Loucy (cell line): Measurements from ENCODE around the gene RCOR2.

Experiments
- H2AFZ ChIP-seq: fragments of 200-600 bp; sonication (generic); 2 replicates; pipeline ENCODE4 v1.6.0; 2016; ENCODE audit warnings: antibody characterized with exemption, mild to moderate bottlenecking, low read length, moderate library complexity
- H3F3A ChIP-seq: fragments of 200-600 bp; 2 replicates; pipeline ENCODE4 v1.6.0; 2016; ENCODE audit warnings: antibody characterized with exemption, low read depth, mild to moderate bottlenecking
- H3K27me3 ChIP-seq: fragments of 200-600 bp; sonication (generic); 2 replicates; pipeline ENCODE4 v1.6.1; 2014; ENCODE audit warnings: low read length, mild to moderate bottlenecking; ENCODE audit not compliant: insufficient read depth, poor library complexity, severe bottlenecking
- H3K36me3 ChIP-seq: fragments of 200-600 bp; sonication (generic); 2 replicates; pipeline ENCODE4 v1.6.1; 2016; ENCODE audit warnings: low read length; ENCODE audit not compliant: insufficient read depth
- H3K4me1 ChIP-seq: fragments of 200-600 bp; sonication (generic); 2 replicates; pipeline ENCODE4 v1.5.1; 2014; ENCODE audit warnings: low read length, mild to moderate bottlenecking; ENCODE audit not compliant: insufficient read depth, poor library complexity, severe bottlenecking
- H3K4me2 ChIP-seq: fragments of 200-600 bp; sonication (generic); 2 replicates; pipeline ENCODE4 v1.6.0; 2014; ENCODE audit warnings: antibody characterized with exemption, low read length, low read depth, mild to moderate bottlenecking; ENCODE audit not compliant: poor library complexity, severe bottlenecking
- H3K4me3 ChIP-seq: fragments of 200-600 bp; sonication (generic); 2 replicates; pipeline ENCODE4 v1.5.1; 2014; ENCODE audit warnings: low read length, mild to moderate bottlenecking, mixed read lengths; ENCODE audit not compliant: poor library complexity, severe bottlenecking
- H3K79me2 ChIP-seq: fragments of 200-600 bp; sonication (generic); 2 replicates; pipeline ENCODE4 v1.6.1; 2014; ENCODE audit warnings: low read length; ENCODE audit not compliant: insufficient read depth
- H3K9ac ChIP-seq: fragments of 200-600 bp; sonication (generic); 2 replicates; pipeline ENCODE4 v1.6.0; 2014; ENCODE audit warnings: mild to moderate bottlenecking, low read depth, low read length, moderate library complexity; ENCODE audit not compliant: poor library complexity, severe bottlenecking
- H3K9me2 ChIP-seq: fragments of 200-600 bp; sonication (generic); replicated peaks from 2 replicates; pipeline ENCODE4 v1.6.1; 2016; ENCODE audit warnings: low read depth, low read length, mixed read lengths
- H3K9me3 ChIP-seq: fragments of 200-600 bp; sonication (generic); 2 replicates; pipeline ENCODE4 v1.6.1; 2014; ENCODE audit warnings: mild to moderate bottlenecking, antibody characterized with exemption, low read length, low read depth; ENCODE audit not compliant: insufficient read depth
- H4K20me1 ChIP-seq: fragments of 200-600 bp; sonication (generic); 2 replicates; pipeline ENCODE4 v1.6.0; 2014; ENCODE audit warnings: antibody characterized with exemption, low read length, mild to moderate bottlenecking; ENCODE audit not compliant: insufficient read depth, poor library complexity, severe bottlenecking
- CTCF ChIP-seq: fragments of 200-600 bp; sonication (generic); conservative IDR thresholded peaks from 2 replicates; pipeline ENCODE4 v1.5.1; 2014; ENCODE audit warnings: mild to moderate bottlenecking, antibody characterized with exemption, low read length
- EZH2phosphoT487 ChIP-seq: fragments of 200-600 bp; IDR thresholded peaks from 2 replicates; pipeline ENCODE4 v1.6.1; 2018; ENCODE audit warnings: antibody characterized with exemption, mild to moderate bottlenecking, moderate library complexity, borderline replicate concordance

RCOR2 gene

DNA sequence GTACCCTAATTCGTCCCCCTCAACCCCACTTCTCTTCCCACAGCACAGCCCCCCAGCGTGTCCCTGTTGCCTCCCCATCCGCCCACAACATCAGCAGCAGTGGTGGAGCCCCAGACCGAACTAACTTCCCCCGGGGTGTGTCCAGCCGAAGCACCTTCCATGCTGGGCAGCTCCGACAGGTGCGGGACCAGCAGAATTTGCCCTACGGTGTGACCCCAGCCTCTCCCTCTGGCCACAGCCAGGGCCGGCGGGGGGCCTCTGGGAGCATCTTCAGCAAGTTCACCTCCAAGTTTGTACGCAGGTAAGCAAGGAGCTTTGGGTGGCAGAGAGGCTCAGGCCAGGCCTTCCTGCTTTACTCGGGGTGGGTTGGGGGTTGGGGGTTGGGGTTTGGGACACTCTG is 12.2 kb downstream of the RCOR2 start:
- Histone ChIP-seq H3K9ac (no peak overlapping the region), H3K4me3 (no peak overlapping the region), H3F3A (no peaks in the 10 kb centered on the region), H3K27me3 (no peaks in the 10 kb centered on the region), H3K79me2 (no peaks in the 10 kb centered on the region), H3K4me2 (no peak overlapping the region), H4K20me1 (no peaks in the 10 kb centered on the region), H3K9me2 (no peaks in the 10 kb centered on the region), H2AFZ (no peak overlapping the region), H3K36me3 (peaks cover 85% of the 10 kb centered on the region; the same call in 1 of the 2 replicates), H3K9me3 (no peaks in the 10 kb centered on the region), H3K4me1 (no peaks in the 10 kb centered on the region)
- TF ChIP-seq EZH2phosphoT487 (no peak), CTCF (no peak)

GRCh38 chr11:63903884-63904283 is 13.1 kb downstream of the RCOR2 start:
- Histone ChIP-seq H3K4me2 (no peak overlapping the region), H3K4me1 (no peaks in the 10 kb centered on the region), H3K9me3 (no peaks in the 10 kb centered on the region), H3K9ac (no peak overlapping the region), H3K4me3 (no peak overlapping the region), H4K20me1 (no peaks in the 10 kb centered on the region), H3K9me2 (no peaks in the 10 kb centered on the region), H3K79me2 (no peaks in the 10 kb centered on the region), H3K27me3 (no peaks in the 10 kb centered on the region), H2AFZ (no peak overlapping the region), H3K36me3 (peaks cover 90% of the 10 kb centered on the region; the same call in 1 of the 2 replicates), H3F3A (no peaks in the 10 kb centered on the region)
- TF ChIP-seq CTCF (no peak), EZH2phosphoT487 (no peak)

DNA sequence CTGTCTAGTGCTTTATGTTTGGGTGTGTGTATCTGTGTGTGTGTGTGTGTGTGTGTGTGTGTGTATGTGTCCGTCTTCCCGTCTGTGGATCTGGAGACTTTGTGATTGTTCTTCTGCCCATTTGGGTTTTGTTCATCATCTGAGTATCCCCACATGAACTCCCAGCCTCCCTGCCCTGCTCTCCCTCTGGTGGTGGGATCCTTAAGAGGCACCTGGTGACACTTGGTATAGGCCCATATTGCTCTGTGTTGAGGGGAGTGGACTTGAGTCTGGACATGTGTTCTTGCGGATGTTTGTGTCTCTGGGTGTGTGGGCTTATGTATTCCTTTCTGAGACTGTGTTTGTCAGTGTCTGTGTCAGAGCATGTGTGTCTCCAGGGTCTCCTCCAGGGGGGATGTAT is 15.3 kb downstream of the RCOR2 start:
- no peaks in the 10 kb centered on the region for H3K9me2 ChIP-seq
- H3K36me3 ChIP-seq = peaks cover 94% of the 10 kb centered on the region; the same call in 1 of the 2 replicates
- no peaks in the 10 kb centered on the region for H4K20me1 ChIP-seq

More for the DNA sequence above, 15.3 kb downstream of the RCOR2 start:
- Histone ChIP-seq H3F3A (no peaks in the 10 kb centered on the region), H2AFZ (no peak overlapping the region), H3K4me3 (no peak overlapping the region), H3K27me3 (no peaks in the 10 kb centered on the region), H3K79me2 (no peaks in the 10 kb centered on the region), H3K9me3 (no peaks in the 10 kb centered on the region), H3K9ac (no peak overlapping the region), H3K4me2 (no peak overlapping the region), H3K4me1 (no peaks in the 10 kb centered on the region)
- peak; percentile 35; the same call in 1 of the 2 replicates for TF ChIP-seq CTCF
- no peak for TF ChIP-seq EZH2phosphoT487
